MM.1S (cell line): ENCODE results near the gene CSNK1A1.

Experiments
- CTCF ChIP-seq: fragments of 300-600 bp; sonication (generic); IDR thresholded peaks from 2 replicates; pipeline ENCODE4 v1.5.1; 2016; ENCODE audit warnings: antibody characterized with exemption, low read length, mixed read lengths
- EZH2 ChIP-seq: fragments of 300-600 bp; sonication (generic); optimal IDR thresholded peaks from 2 replicates; pipeline ENCODE3; 2017; ENCODE audit warnings: low read depth, mild to moderate bottlenecking, antibody characterized with exemption, low read length, mixed read lengths
- EZH2phosphoT487 ChIP-seq: fragments of 300-600 bp; sonication (generic); IDR thresholded peaks from 2 replicates; pipeline ENCODE4 v1.6.1; 2018; ENCODE audit warnings: antibody characterized with exemption, low read length

GRCh38 chr5:149526845-149527590 is 24.2 kb downstream of the CSNK1A1 start:
- no peak for TF ChIP-seq CTCF
- TF ChIP-seq EZH2phosphoT487 = no peak
- no peak for TF ChIP-seq EZH2
